Activated CD8-positive, alpha-beta memory T cell treated with anti-CD3 and anti-CD28 coated beads, Interleukin-2, amount 50 U/mL, for 4 hours (primary cell): ENCODE results near the gene CHST5.
A peak's percentile ranks its signal among the peaks of the same experiment; 100 is the strongest.

ENCODE experiments used
- DNase-seq: peaks from one replicate; pipeline ENCODE4 v3.0.0-alpha.2; 2020

CHST5 gene

GRCh38 chr16:75535901-75536300 is at the start of gene CHST5:
Gene CHST5, minus strand, starts transcription at chr16:75536108. Its CDS starts 5,724 bp downstream, at chr16:75530384.
- no peak for DNase-seq

DNA sequence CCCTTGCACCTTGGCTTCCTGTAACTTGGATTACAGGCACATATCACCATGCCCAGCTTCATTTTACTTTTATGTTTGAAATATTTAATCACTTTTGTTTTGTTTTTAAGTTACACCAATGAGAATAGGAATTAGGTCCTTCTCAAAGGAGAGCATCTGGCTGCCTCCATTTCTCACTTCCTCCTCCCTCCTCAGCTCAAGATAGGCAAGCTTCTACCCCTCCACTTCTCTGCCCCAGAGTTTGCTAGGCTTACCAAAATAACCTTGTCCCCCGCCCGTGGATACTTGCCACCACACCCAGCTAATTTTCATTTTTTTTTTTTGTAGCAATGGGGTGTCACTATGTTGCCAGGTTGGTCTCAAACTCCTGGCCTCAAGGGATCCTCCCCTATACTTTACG is 48.2 kb upstream of the CHST5 start:
- no peak for DNase-seq

GRCh38 chr16:75579281-75579834 is 43.5 kb upstream of the CHST5 start:
- no peak for DNase-seq

GRCh38 chr16:75578725-75579124 is 42.8 kb upstream of the CHST5 start:
- no peak for DNase-seq

DNA sequence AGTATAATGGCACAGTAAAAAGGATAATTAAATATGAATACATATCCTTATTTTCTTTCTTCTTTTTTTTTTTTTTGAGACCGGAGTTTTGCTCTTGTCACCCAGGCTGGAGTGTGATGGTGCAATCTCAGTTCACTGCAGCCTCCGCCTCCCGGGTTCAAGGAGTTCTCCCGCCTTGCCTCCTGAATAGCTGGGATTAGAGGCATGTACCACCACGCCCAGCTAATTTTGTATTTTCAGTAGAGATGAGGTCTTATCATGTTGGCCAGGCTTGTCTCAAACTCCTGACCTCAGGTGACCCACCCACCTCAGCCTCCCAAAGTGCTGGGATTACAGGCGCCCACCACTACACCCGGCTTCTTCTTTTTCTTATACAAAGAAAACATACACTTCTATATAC is 42.3 kb upstream of the CHST5 start:
- DNase-seq, result no peak

DNA sequence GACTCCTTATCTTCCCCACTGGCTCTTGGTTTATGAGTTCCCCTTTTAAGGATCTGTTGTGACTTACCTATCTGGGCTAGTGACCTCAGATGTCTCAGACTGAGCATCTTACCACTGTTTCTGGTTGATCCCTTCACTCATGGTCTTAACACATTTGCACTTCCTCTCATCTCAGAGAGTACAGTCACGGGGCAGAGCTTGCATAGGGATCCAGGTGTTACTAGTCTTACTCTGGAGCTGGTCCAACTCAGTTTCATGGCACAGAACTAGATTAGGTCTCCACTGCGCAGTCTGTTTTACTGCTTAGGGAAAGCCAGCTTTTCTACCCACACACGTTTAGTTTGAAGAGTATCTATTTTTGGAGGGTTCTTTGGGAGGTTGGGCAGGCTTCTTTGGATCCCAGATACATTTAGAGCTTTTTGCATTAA is 40.5 kb upstream of the CHST5 start:
- no peak for DNase-seq

DNA sequence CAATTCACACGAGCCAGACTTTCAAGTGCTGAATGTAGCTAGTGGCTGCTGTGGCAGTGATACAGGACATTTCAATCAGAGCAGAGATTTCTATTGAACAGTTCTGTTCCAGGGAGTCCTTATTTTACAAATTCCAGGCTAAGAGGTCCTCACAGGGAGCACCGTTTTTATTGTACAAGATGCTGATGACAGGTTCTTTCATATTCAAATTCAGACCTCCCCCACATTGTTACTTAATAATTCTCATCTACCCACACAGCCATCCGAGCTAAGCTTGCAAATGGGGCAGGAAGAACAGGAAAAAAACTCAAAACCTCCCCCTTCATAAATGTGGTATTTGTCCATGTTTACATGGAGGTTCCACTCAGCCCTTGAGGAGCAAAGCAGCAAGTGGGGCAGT is 40.0 kb upstream of the CHST5 start:
- DNase-seq, result no peak

GRCh38 chr16:75573955-75574354 is 38.0 kb upstream of the CHST5 start:
- DNase-seq, result no peak

DNA sequence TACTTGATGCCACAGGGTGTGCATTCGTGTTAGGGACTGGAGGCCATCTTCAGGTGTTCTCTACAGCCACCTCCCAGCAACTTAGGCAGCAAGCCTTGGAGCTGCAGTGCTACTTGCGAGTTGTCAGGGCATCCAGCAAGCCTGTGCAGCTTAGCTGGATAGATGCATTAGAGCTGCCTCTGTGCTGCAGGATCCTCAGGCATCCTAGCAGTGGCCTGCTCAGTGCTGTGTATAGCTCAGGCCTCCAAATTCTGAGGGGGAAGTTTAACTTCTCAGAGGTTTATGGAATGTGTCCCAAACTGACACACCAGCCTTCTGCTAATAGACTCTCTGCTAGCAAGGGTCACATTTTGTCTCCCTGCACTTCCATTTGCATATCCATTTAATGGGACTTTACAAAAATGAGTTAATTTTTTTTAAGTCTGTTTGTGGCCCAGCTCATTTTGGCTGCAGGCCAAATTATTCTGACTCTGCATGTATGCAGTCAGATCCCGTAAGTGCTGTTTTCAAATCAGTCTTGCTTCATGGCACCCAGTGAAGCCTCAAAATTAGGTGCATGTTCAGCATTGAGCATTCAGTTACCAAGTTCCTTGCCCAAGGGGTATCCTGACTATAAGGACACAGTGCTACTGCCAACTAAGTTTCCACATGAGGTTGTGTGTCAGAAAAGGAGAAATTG is 37.1 kb upstream of the CHST5 start:
- DNase-seq, result no peak

DNA sequence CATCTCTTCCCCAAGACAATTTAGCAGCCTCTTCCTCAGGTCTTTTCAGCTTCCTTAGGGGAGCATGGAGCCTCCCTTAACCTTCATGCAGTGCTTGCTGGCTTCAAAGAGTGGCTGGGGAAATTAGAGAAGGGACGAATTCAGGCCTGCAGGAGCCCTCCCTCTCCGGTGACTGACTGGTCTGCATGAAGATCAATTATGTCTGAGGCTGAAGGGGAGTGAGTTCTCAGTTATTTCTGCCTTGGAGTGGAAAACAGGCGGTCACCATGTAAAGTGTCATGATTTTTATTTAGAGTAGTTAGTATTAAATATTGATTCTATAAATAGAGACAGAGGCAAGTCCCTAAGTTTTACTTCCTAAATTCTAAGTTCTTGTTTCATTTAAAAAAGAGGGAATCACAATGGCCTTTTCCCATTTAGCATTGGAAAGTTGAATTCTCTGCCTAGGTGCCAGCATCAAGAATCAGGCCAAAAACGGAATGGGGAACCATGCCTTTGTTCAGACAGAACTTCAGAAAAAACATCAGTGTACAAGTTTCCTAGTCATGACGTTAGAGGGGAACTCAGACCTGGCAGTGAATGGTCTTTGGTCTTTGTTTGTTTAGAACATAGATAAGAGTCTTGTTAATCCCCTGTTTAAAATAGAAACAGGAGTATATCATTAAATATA is 34.6 kb upstream of the CHST5 start:
- DNase-seq, result no peak

- DNase-seq, result no peak
Measured at GRCh38 chr16:75567911-75568310, 32.0 kb upstream of the CHST5 start.

- peak; percentile 22 for DNase-seq
Measured at GRCh38 chr16:75566758-75567255, 30.9 kb upstream of the CHST5 start.

- DNase-seq, result peak; percentile 94
Measured at GRCh38 chr16:75566040-75566757, 30.3 kb upstream of the CHST5 start, which contains the start of gene GABARAPL2. Gene GABARAPL2, plus strand, starts transcription at chr16:75566379. Its CDS starts 108 bp downstream, at chr16:75566487.

DNA sequence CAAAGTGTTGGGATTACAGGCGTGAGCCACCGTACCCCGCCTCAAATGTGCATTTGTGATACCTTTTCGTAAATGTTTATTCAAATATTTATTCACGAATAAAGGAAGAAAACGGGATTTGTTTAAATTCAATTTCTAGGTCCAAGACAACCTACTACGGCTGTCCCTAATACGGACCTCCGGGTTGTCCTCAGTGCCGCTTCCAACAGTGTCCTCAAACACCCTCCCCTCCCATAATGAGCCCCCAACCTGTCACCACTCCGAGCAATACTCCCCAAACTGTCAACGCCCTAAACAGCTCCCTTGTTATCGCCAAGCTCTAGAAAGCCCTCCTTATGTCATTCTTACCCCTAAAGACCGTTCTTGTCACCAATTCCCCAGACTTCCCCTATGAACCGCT is 29.7 kb upstream of the CHST5 start:
- no peak for DNase-seq

GRCh38 chr16:75559564-75560372 is 23.9 kb upstream of the CHST5 start:
- DNase-seq, result no peak

- no peak for DNase-seq
Measured at GRCh38 chr16:75558846-75559401, 23.0 kb upstream of the CHST5 start.

GRCh38 chr16:75556431-75556950 is 20.6 kb upstream of the CHST5 start:
- DNase-seq, result no peak

DNA sequence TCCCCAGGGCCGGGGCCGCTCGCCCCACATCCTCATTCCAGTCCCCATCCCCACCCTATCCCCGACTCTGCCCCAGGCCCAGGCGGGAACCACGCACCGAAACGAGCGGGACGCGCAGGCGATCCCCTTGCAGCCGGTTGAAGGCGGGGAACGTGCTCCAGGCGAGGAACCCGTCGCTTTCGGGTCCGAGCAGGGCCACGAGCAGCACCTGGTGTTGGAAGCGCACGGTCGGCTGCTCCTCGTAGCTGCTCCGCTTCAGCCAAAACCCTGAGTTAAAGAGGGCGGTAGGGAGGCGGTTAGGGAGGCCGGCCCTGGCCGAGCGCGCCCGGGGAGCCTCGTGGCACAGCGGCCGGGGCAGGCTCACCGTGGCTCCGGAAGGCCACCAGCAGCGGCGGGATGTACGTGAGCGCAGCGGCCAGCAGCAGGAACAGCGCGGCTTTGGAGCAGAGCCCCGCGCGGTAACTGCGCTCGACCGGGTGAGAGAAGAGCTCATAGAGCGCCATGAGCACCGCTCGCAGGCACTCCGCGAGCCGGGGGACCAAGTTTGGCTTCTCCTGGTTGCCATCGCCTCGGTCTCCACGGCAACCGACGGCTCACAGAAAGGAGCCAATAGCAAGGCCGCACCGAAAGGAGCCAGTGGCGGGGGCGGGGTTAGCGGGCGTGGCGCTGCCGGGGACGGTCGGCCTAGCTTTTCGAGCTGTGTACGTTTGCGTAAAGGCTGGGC is 20.0 kb upstream of the CHST5 start, which contains the start of gene TMEM231:
Gene TMEM231 (minus strand): TSS at position 546 of the 724 bp plus-strand sequence. CDS start 43 bp downstream, at position 503.
- DNase-seq, result peak; percentile 98

- no peak for DNase-seq
Measured at GRCh38 chr16:75555213-75555706, 19.4 kb upstream of the CHST5 start.

DNA sequence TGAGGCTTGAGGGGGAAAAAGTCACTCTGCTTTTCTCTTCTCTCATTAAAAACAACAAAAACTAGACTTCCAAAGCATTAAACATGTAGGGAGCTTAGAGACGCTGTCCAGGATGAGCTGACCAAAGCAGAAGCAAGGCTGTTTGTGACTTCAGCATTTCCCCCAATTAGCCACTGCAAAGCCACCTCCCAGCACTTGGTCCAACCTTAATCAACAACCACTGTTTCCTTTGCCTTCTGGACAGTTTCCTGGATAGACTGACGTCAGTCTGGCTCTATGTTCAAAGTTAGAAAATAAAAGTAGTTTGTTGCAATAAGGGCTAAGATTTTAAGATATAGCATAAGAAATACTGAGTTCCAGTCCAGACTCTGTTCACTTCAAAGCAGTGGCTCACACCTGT is 17.0 kb upstream of the CHST5 start:
- DNase-seq, result no peak

DNA sequence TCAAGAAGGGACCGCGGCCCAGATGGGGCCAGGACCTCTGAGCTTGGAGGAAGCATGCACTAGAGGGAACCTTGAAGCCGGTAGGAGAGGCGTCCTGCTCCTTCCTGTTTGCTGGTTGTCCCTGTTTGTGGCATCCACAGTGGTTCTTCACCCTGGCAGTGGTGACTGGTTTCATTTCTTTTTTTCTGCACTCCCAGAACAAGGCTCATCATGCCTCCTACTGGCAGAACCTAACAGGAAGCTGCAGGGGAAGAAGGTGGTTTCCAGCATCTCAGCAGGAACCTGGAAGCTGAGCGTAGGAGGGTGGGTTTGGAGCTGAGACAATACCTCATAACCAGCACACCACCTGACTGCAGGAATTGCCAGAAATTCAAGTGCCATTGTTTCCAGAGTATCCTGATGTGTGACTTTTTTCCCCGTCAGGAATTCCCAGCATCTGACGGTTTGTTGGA is 14.3 kb upstream of the CHST5 start:
- DNase-seq, result no peak
